IMR-90 (cell line): ENCODE results near the gene ABHD16B. TPM values are rescaled to one million over a fixed set of nuclear protein-coding genes. Genes with fewer than 3 reads are reported as not detected.
A peak's percentile ranks its signal among the peaks of the same experiment; 100 is the strongest.

Source experiments
- ATAC-seq: fragments of 200-7000 bp; cut with Tn5 transposase; 2 replicates; pipeline ENCODE4 v1.9.1; 2020; ENCODE audit warnings: low read depth, mild to moderate bottlenecking, moderate library complexity
- BruUV-seq: library from RNA; stranded (reverse); fragments of 400-500 nt; replicated peaks from 2 replicates; lab custom pipeline; 2021; lab: Mats Ljungman, UMichigan
- CTCF ChIA-PET: fragments of 300-600 bp; formaldehyde crosslinking; extraction: SDS; loops from one replicate; lab custom pipeline; 2021; ENCODE audit warnings: antibody characterized with exemption; lab: Yijun Ruan, JAX
- POLR2A ChIA-PET: fragments of 300-600 bp; sonication (Branson Sonifier 250); formaldehyde crosslinking; loops from one replicate; lab custom pipeline; 2022; ENCODE audit warnings: antibody characterized with exemption; ENCODE audit not compliant: unreplicated experiment; lab: Charles Lee
- DNase-seq: peaks from one replicate; pipeline ENCODE4 v3.0.0; 2013
- H2AFZ ChIP-seq: replicated peaks from 2 replicates; pipeline ENCODE3; 2013; ENCODE audit warnings: low read length, mild to moderate bottlenecking; ENCODE audit not compliant: poor library complexity
- H2AK5ac ChIP-seq: 2 replicates; pipeline ENCODE4 v1.6.1; 2013; ENCODE audit warnings: low read depth, low read length, inconsistent platforms
- H2AK9ac ChIP-seq: replicated peaks from 2 replicates; pipeline ENCODE3; 2013; ENCODE audit warnings: mild to moderate bottlenecking, low read depth, low read length, moderate library complexity; ENCODE audit not compliant: poor library complexity
- H2BK120ac ChIP-seq: 2 replicates; pipeline ENCODE4 v1.6.1; 2013; ENCODE audit warnings: low read depth, low read length, inconsistent platforms
- H2BK15ac ChIP-seq: 3 replicates; pipeline ENCODE4 v1.6.1; 2013; ENCODE audit warnings: low read depth, low read length, inconsistent platforms
- H2BK20ac ChIP-seq: 2 replicates; pipeline ENCODE4 v1.6.1; 2013; ENCODE audit warnings: low read depth, mild to moderate bottlenecking, inconsistent platforms, low read length, moderate library complexity
- H2BK5ac ChIP-seq: 2 replicates; pipeline ENCODE4 v1.6.1; 2013; ENCODE audit warnings: mild to moderate bottlenecking, low read depth, low read length, inconsistent platforms; ENCODE audit not compliant: poor library complexity, severe bottlenecking
- H3K14ac ChIP-seq: replicated peaks from 2 replicates; pipeline ENCODE4 v1.6.1; 2013; ENCODE audit warnings: low read depth, low read length, inconsistent platforms
- H3K18ac ChIP-seq: 2 replicates; pipeline ENCODE4 v1.6.1; 2013; ENCODE audit warnings: low read depth, low read length, control low read depth
- H3K23ac ChIP-seq: 2 replicates; pipeline ENCODE4 v1.6.1; 2013; ENCODE audit warnings: low read depth, low read length, inconsistent platforms
- H3K27ac ChIP-seq: 2 replicates; pipeline ENCODE4 v1.5.1; 2013; ENCODE audit warnings: mild to moderate bottlenecking, control low read depth, low read length; ENCODE audit not compliant: insufficient read depth
- H3K27me3 ChIP-seq: 2 replicates; pipeline ENCODE4 v1.6.1; 2013; ENCODE audit warnings: low read length; ENCODE audit not compliant: control insufficient read depth, insufficient read depth
- H3K36me3 ChIP-seq: 2 replicates; pipeline ENCODE4 v1.6.1; 2013; ENCODE audit warnings: low read length, mixed read lengths; ENCODE audit not compliant: control insufficient read depth, insufficient read depth
- H3K4ac ChIP-seq: 2 replicates; pipeline ENCODE4 v1.6.1; 2013; ENCODE audit warnings: low read depth, low read length, inconsistent platforms
- H3K4me1 ChIP-seq: 2 replicates; pipeline ENCODE4 v1.6.1; 2013; ENCODE audit warnings: low read length, mixed read lengths; ENCODE audit not compliant: control insufficient read depth, insufficient read depth
- H3K4me2 ChIP-seq: 2 replicates; pipeline ENCODE4 v1.6.1; 2013; ENCODE audit warnings: low read depth, mild to moderate bottlenecking, control low read depth, low read length, moderate library complexity
- H3K4me3 ChIP-seq: 2 replicates; pipeline ENCODE4 v1.5.1; 2013; ENCODE audit warnings: low read depth, mild to moderate bottlenecking, control low read depth, low read length, moderate library complexity; ENCODE audit not compliant: insufficient read depth
- H3K56ac ChIP-seq: 2 replicates; pipeline ENCODE4 v1.6.1; 2013; ENCODE audit warnings: low read length, inconsistent platforms; ENCODE audit not compliant: insufficient read depth; ENCODE audit errors: extremely low read depth
- H3K79me1 ChIP-seq, 2 experiments: 2 replicates each; pipeline ENCODE4 v1.6.1; 2013; ENCODE audit warnings: low read length in 2 of 2, inconsistent platforms in 1 of 2, low read depth in 1 of 2
- H3K9ac ChIP-seq: 2 replicates; pipeline ENCODE4 v1.6.1; 2013; ENCODE audit warnings: low read depth, low read length, control low read depth
- H3K9me1 ChIP-seq: 2 replicates; pipeline ENCODE4 v1.6.1; 2013; ENCODE audit warnings: low read length, inconsistent platforms; ENCODE audit not compliant: insufficient read depth
- H3K9me3 ChIP-seq: 2 replicates; pipeline ENCODE4 v1.6.1; 2013; ENCODE audit warnings: low read length; ENCODE audit not compliant: control insufficient read depth, insufficient read depth
- H4K20me1 ChIP-seq: 2 replicates; pipeline ENCODE4 v1.6.1; 2013; ENCODE audit warnings: low read length, inconsistent platforms; ENCODE audit not compliant: insufficient read depth
- H4K5ac ChIP-seq: 2 replicates; pipeline ENCODE4 v1.6.1; 2013; ENCODE audit warnings: mild to moderate bottlenecking, low read depth, low read length, control low read depth
- H4K8ac ChIP-seq, 2 experiments: 2 replicates each; pipeline ENCODE4 v1.6.1; 2013; ENCODE audit warnings: low read depth in 2 of 2, low read length in 2 of 2, control low read depth in 1 of 2, inconsistent platforms in 1 of 2
- H4K91ac ChIP-seq: 2 replicates; pipeline ENCODE4 v1.6.1; 2013; ENCODE audit warnings: low read depth, low read length, inconsistent platforms; ENCODE audit not compliant: insufficient read depth
- CHD1 ChIP-seq: IDR thresholded peaks from 2 replicates; pipeline ENCODE4 v1.6.1; 2012; ENCODE audit warnings: low read depth, low read length, improper control_type of control experiment
- MAFK ChIP-seq: IDR thresholded peaks from 2 replicates; pipeline ENCODE4 v1.6.1; 2012; ENCODE audit warnings: low read depth, low read length, improper control_type of control experiment
- POLR2A ChIP-seq: IDR thresholded peaks from 2 replicates; pipeline ENCODE4 v1.6.1; 2012; ENCODE audit warnings: mild to moderate bottlenecking, low read depth, low read length
- RAD21 ChIP-seq: IDR thresholded peaks from 2 replicates; pipeline ENCODE4 v1.6.1; 2012; ENCODE audit warnings: low read length, improper control_type of control experiment
- WGBS, 2 experiments: methylation state at CpG; one replicate each; pipeline versions ENCODE4 v1.1.5 to v1.1.7; 2013; ENCODE audit warnings: missing lambda C conversion rate in 2 of 2; ENCODE audit not compliant: insufficient read length in 1 of 2; ENCODE audit errors: extremely low coverage in 2 of 2; 5-methylcytosine and 5-hydroxymethylcytosine counted together
- dilution Hi-C: fragments of 300-500 bp; cut with HindIII; formaldehyde crosslinking; loops from one replicate; pipeline ENCODE4 v1.14.3; 2018; ENCODE audit warnings: low sequenced_read_pairs; ENCODE audit not compliant: unreplicated experiment
- in situ Hi-C: fragments of 300-500 bp; cut with MboI; formaldehyde crosslinking; loops from 3 replicates; pipeline ENCODE4 v1.14.3; 2019; ENCODE audit warnings: low sequenced_read_pairs, inconsistent platforms, mixed read lengths
- intact Hi-C: fragments of 100-400 bp; cut with micrococcal nuclease; formaldehyde crosslinking; loops from 2 replicates; pipeline ENCODE4 v1.10.0; 2022
- polyA plus RNA-seq, 3 experiments: library from polyadenylated mRNA; depleted of rRNA; stranded (reverse); fragments of >200 nt; gene quantifications; 2 replicates each; pipeline ENCODE4 v1.2.3, GENCODE V29; 2012; ENCODE audit warnings: low replicate concordance in 1 of 3
- total RNA-seq: library from RNA; depleted of rRNA; stranded (reverse); fragments of >200 nt; gene quantifications from 2 replicates; pipeline ENCODE4 v1.2.3, GENCODE V29; 2012
- TF ChIP-seq, protein P1 (sequence below): fragments of 150-350 bp; IDR thresholded peaks from 2 replicates; pipeline ENCODE4 v1.6.1; 2017; ENCODE audit warnings: mild to moderate bottlenecking, antibody characterized with exemption, low read length, low read depth

ABHD16B gene
- total and polyA plus RNA-seq, 2 of the 4 experiments (the other 2 are of a cell fraction): 0.05 TPM; not detected in 1

DNA sequence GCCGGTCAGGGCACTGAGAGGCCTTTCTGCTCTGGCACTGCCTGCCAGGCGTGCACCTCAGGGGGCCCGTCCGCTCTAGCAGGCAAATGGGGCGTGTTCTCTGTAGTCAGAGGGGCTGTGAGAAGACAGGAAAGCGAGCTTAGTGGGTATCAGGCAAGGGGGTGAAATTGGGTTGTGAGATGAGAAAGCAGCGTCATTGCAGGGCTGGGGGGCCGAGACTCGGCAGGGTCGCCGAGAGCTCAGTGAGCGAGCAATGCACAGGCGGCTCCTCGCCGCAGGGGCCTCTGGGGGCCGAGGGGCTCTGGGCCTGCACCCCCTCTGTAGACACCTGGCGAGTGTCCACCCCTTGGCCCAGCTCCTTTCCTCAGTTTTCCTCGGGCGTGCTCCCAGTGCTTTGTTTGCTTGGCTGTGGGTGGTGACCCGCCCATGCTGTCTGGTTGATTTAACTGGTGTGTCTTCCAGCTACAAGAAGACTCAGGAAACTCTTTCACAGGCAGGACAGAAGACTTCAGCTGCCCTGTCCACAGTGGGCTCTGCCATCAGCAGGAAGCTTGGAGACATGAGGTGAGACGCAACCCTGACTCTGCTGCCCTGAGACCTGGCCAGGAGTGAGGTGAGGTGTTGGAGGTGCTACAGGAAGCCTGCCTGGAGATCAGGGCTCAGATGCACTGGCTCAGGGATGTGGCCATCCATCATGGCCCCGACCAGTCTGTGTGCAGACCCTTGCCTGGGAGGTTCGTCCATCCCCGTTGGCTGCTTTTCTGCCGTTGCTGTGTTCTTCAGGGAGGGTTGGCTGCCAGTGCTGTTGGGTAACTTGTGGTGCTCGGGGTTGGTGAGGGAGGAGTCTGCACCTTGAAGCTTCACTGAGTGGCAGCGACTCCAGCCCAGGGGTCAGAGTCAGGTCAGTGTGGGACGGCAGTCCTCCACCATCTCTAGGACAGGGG, 21.2 kb downstream of the ABHD16B start:
- ChIA-PET POLR2A (interaction anchor here (0.6 kb wide), 1 partner anchor 17 kb away, joined by 4 read pairs; no protein-coding TSS in a partner anchor), CTCF (no interaction called here)
- H4K20me1 ChIP-seq: peaks cover 79% of the 10 kb centered on the region
- H3K9ac ChIP-seq: no peak overlapping the region
- peak overlapping the region; percentile 72 for H2AK9ac ChIP-seq
- H3K27ac ChIP-seq: no peak overlapping the region
- WGBS, 2 experiments: 98% methylated on average over 10 of the region's 28 CpGs; no CpG with 5 or more reads in 1 of the 2 experiments
- H3K4me2 ChIP-seq: no peak overlapping the region
- no peak overlapping the region for H3K14ac ChIP-seq
- TF ChIP-seq RAD21 (no peak), POLR2A (no peak), CHD1 (no peak), MAFK (no peak)
- TF ChIP-seq, protein P1, sequence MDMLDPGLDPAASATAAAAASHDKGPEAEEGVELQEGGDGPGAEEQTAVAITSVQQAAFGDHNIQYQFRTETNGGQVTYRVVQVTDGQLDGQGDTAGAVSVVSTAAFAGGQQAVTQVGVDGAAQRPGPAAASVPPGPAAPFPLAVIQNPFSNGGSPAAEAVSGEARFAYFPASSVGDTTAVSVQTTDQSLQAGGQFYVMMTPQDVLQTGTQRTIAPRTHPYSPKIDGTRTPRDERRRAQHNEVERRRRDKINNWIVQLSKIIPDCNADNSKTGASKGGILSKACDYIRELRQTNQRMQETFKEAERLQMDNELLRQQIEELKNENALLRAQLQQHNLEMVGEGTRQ: no peak
- BruUV-seq: no TSS peak
- peaks cover 72% of the 10 kb centered on the region for H3K36me3 ChIP-seq
- no peak overlapping the region for H3K23ac ChIP-seq
- H3K4ac ChIP-seq: no peak overlapping the region
- H2BK15ac ChIP-seq: no peak overlapping the region
- no peak overlapping the region for H2BK20ac ChIP-seq
- H4K8ac ChIP-seq: no peak overlapping the region
- H2BK120ac ChIP-seq: no peak overlapping the region
- H2AK5ac ChIP-seq: no peak overlapping the region
- no peak overlapping the region for H3K4me3 ChIP-seq
- H2AFZ ChIP-seq: no peak overlapping the region
- H4K91ac ChIP-seq: no peak overlapping the region
- H3K27me3 ChIP-seq: no peaks in the 10 kb centered on the region
- H2BK5ac ChIP-seq: no peak overlapping the region
- ATAC-seq: no peak
- no peaks in the 10 kb centered on the region for H3K4me1 ChIP-seq
- no peak overlapping the region for H4K5ac ChIP-seq
- dilution Hi-C loops (no loop called here), intact Hi-C loops (no loop called here), in situ Hi-C loops (no loop called here)
- no peak for DNase-seq
- peaks cover 17 to 71% of the 10 kb centered on the region in 2 experiments for H3K79me1 ChIP-seq
- H3K18ac ChIP-seq: no peak overlapping the region
- H3K9me3 ChIP-seq: no peaks in the 10 kb centered on the region
- H3K56ac ChIP-seq: no peak overlapping the region
- no peaks in the 10 kb centered on the region for H3K9me1 ChIP-seq
